Right lobe of liver (tissue), 6 donors: ENCODE data around the gene KLK8. TPM values are rescaled to one million over a fixed set of nuclear protein-coding genes. Genes with fewer than 3 reads are reported as not detected.

ENCODE experiments used
- ATAC-seq, 4 donors: fragments of 200-7000 bp; cut with Tn5 transposase; one replicate each; pipeline ENCODE4 v1.9.1; 2020; ENCODE audit warnings: mild to moderate bottlenecking in 4 of 4, moderate library complexity in 4 of 4
- DNase-seq, 3 donors: peaks; one replicate each; pipeline ENCODE4 v3.0.0-alpha.2; 2020
- H3K27ac ChIP-seq, 3 donors: fragments of 200-600 bp; one replicate each; pipeline ENCODE4 v1.8.0; 2022
- H3K27me3 ChIP-seq, 2 donors: fragments of 200-600 bp; one replicate each; pipeline ENCODE4 v1.8.0; 2022
- H3K36me3 ChIP-seq, 4 donors: fragments of 200-600 bp; sonication (generic) in 1 of 4; one replicate each; pipeline versions ENCODE4 v1.5.1 to v1.8.0; 2017 to 2022; ENCODE audit warnings: control low read depth in 1 of 4
- H3K4me1 ChIP-seq, 4 donors: fragments of 200-600 bp; sonication (generic) in 1 of 4; one replicate each; pipeline versions ENCODE4 v1.5.1 to v1.8.0; 2017 to 2022; ENCODE audit warnings: control low read depth in 1 of 4
- H3K4me3 ChIP-seq, 3 donors: fragments of 200-600 bp; one replicate each; pipeline ENCODE4 v1.8.0; 2022
- H3K9me3 ChIP-seq, 4 donors: fragments of 200-600 bp; sonication (generic) in 1 of 4; one replicate each; pipeline versions ENCODE4 v1.5.1 to v1.8.0; 2017 to 2022; ENCODE audit warnings: control low read depth in 1 of 4
- POLR2A ChIP-seq: fragments of 450-650 bp; IDR thresholded peaks from one replicate; pipeline ENCODE4 v1.6.1; 2017; ENCODE audit warnings: antibody characterized with exemption, mild to moderate bottlenecking
- WGBS: methylation state at CpG from one replicate; pipeline ENCODE4 v1.1.6; 2018; ENCODE audit warnings: low coverage, low lambda C conversion rate; ENCODE audit not compliant: insufficient coverage; ENCODE audit errors: missing lambda C conversion rate; 5-methylcytosine and 5-hydroxymethylcytosine counted together
- intact Hi-C, 2 donors: fragments of 100-400 bp; cut with DNase I; formaldehyde crosslinking; loops; one replicate each; pipeline versions ENCODE4 v1.11.2 to v1.14.1; 2022
- total RNA-seq, 6 experiments: library from RNA; depleted of rRNA in 2 of 6; stranded (reverse); fragments of >200 nt in 2 of 6; fragmentation: NEBNext Ultra II Directional in 3 of 6; extraction: Animal tissue kit (Norgen Biotek cat#: 25700) in 3 of 6; gene quantifications; one replicate each; pipeline versions ENCODE4 v1.1.0 to v1.2.4, GENCODE V29; 2016 to 2023
- TF ChIP-seq, protein P1 (sequence below), 4 donors: fragments of 200-600 bp in 3 of 4; fragments of 450-650 bp in 1 of 4; IDR thresholded peaks; one replicate each; pipeline versions ENCODE4 v1.5.1 to v1.8.0; 2016 to 2022; ENCODE audit warnings: antibody characterized with exemption in 4 of 4, mild to moderate bottlenecking in 2 of 4
- donor health status: DM: no; HTN: yes; CAD: no.
- donor health status: DM: no; HTN: no; CAD: no.
- donor health status: DM: no; HTN: no; CAD: no.
- donor health status: DM: no; HTN: yes; CAD: no.
- donor health status: DM: no; HTN: yes; CAD: no.

The KLK8 gene
- total RNA-seq, 6 experiments from 2014 or later = not detected

DNA sequence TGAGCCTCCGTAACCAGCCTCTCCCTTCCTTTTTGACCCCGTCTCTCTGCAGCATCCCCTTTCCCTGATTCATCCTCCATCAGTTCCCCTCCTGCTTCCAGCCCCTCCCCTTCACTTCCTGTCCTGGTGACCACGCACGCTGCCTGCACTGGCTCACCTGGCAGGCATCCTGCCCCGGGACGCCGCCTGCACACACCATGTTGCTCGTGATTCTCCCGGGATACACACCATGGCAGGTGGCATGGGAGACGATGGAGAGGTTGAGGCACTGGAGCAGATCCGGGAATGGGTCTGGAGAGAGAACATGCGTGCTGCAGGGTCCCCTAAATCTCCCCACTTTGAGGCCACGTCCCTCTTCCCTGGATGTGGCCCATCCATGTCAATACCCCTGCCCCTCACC lies 29.2 kb upstream of the KLK8 start:
- H3K9me3 ChIP-seq = no peaks in the 10 kb centered on the region
- intact Hi-C loops = no loop called here
- DNase-seq = no peak
- WGBS = 47% methylated on average over 4 of the region's 13 CpGs
- no peaks in the 10 kb centered on the region for H3K27me3 ChIP-seq
- no peak for ATAC-seq
- no peaks in the 10 kb centered on the region for H3K4me1 ChIP-seq
- no peak overlapping the region for H3K4me3 ChIP-seq
- H3K27ac ChIP-seq = no peak overlapping the region
- TF ChIP-seq POLR2A = no peak
- TF ChIP-seq, protein P1, sequence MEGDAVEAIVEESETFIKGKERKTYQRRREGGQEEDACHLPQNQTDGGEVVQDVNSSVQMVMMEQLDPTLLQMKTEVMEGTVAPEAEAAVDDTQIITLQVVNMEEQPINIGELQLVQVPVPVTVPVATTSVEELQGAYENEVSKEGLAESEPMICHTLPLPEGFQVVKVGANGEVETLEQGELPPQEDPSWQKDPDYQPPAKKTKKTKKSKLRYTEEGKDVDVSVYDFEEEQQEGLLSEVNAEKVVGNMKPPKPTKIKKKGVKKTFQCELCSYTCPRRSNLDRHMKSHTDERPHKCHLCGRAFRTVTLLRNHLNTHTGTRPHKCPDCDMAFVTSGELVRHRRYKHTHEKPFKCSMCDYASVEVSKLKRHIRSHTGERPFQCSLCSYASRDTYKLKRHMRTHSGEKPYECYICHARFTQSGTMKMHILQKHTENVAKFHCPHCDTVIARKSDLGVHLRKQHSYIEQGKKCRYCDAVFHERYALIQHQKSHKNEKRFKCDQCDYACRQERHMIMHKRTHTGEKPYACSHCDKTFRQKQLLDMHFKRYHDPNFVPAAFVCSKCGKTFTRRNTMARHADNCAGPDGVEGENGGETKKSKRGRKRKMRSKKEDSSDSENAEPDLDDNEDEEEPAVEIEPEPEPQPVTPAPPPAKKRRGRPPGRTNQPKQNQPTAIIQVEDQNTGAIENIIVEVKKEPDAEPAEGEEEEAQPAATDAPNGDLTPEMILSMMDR (IDR thresholded peaks at IDR 0.05) = no peak
- no peaks in the 10 kb centered on the region for H3K36me3 ChIP-seq

DNA sequence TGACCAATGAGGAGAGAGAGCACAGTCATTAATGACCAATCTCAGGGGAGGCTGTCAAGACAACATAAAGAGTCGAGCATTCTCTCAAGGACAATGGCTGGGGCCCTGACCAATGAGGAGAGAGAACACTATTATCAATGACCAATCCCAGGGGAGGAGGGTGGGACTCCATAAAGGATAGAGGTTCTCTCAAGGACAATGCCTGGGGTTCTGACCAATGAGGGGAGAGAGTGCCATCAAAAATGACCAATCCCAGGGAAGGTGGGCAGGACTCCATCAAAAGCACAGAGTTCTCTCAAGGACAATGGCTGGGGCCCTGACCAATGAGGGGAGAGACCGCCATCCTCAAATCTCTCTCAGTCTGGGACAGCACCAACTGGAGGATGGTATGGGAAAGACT lies 28.3 kb upstream of the KLK8 start:
- ATAC-seq = no peak
- intact Hi-C loops = no loop called here
- 40% methylated on average over 1 of the region's 2 CpGs for WGBS
- H3K9me3 ChIP-seq = no peaks in the 10 kb centered on the region
- no peak for DNase-seq
- H3K27ac ChIP-seq = no peak overlapping the region
- H3K4me3 ChIP-seq = no peak overlapping the region
- no peaks in the 10 kb centered on the region for H3K36me3 ChIP-seq
- H3K27me3 ChIP-seq = no peaks in the 10 kb centered on the region
- TF ChIP-seq, protein P1 (IDR thresholded peaks at IDR 0.05) = no peak
- TF ChIP-seq POLR2A = no peak
- H3K4me1 ChIP-seq = no peaks in the 10 kb centered on the region

DNA sequence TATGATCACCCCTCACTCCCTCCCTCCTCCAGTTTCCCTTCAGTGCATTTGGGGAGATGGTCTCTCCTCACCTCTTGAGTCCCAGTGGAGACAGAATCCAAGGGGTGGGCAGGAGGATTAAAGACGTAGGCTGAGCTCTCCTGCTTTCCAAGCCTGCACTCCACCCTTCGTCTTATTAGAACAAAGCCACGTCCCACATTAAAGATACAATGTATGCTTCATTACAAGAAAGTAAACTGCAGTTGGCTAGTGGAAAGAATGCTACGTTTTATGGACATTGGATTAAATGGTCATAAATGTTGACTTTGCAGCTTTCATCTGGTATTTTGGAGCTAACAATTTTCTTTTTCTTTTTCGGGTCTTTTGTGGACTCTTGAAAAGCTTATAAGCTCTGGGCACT lies 26.5 kb upstream of the KLK8 start:
- no peaks in the 10 kb centered on the region for H3K36me3 ChIP-seq
- no peaks in the 10 kb centered on the region for H3K4me1 ChIP-seq
- no peaks in the 10 kb centered on the region for H3K9me3 ChIP-seq
- intact Hi-C loops = no loop called here
- TF ChIP-seq, protein P1 (IDR thresholded peaks at IDR 0.05) = no peak
- no peak for TF ChIP-seq POLR2A
- no peak overlapping the region for H3K27ac ChIP-seq
- ATAC-seq (no peak), DNase-seq (no peak)
- H3K4me3 ChIP-seq = no peak overlapping the region
- 28% methylated on average over 5 of the region's 5 CpGs for WGBS
- H3K27me3 ChIP-seq = no peaks in the 10 kb centered on the region

DNA sequence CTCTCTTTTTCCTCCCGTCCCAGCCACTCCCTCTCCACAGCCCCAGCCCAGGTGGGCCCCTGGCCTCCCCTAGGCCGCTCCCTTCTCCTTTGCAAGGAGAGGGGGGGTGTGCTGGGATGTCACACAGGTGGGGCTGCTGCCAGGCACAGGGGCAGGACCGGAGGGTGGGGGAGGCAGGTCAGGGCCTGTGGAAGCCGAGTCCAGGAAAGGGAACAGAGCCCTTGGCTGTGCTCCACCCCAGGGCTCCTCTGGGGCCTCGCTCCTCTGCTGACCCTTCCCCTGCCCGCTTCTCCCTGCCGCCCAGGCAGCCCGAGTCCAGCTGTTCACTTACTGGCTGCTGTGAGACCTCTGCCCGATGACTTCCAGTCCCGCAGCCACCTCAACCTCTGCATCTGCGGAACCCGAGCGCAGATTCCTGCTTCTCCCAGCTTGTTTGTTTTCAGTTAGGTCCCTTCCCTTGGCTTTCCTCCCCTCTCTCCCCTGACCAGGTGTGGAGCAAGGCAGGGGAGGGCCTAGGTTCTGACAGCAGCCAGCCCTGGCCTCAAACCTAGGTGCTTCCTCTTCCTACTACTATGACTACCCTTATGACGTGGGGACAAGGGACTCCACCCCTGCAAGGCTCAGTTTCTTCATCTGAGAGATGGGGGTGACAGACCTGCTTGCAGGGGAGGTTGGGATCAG lies 25.9 kb upstream of the KLK8 start:
- H3K36me3 ChIP-seq = no peaks in the 10 kb centered on the region
- no peaks in the 10 kb centered on the region for H3K4me1 ChIP-seq
- ATAC-seq = no peak
- H3K27ac ChIP-seq = no peak overlapping the region
- DNase-seq = no peak
- intact Hi-C loops = no loop called here
- no peak overlapping the region for H3K4me3 ChIP-seq
- H3K27me3 ChIP-seq = no peaks in the 10 kb centered on the region
- TF ChIP-seq, protein P1 (IDR thresholded peaks at IDR 0.05) = no peak
- no peak for TF ChIP-seq POLR2A
- H3K9me3 ChIP-seq = no peaks in the 10 kb centered on the region
- WGBS = 34% methylated on average over 10 of the region's 14 CpGs

DNA sequence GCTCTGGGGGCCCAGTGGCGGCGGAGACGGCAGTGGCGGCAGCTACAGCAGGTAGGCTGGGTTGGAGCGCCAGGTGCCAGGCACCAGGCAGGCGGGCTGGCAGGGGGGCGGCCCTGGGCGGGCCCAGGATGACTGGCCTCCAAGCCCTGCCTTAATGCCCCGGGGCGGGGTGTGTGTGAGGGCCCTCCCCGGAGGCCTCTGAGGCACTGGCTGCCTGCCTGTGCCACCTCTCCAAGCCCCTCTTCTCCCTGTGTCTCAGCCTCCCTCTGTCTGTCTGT lies 25.1 kb upstream of the KLK8 start, which contains the start of gene KLK11:
KLK11 (minus strand) TSS at position 63 of the 278 bp plus-strand sequence. CDS start 985 bp downstream, outside the sequence.
- no peaks in the 10 kb centered on the region for H3K4me1 ChIP-seq
- no peaks in the 10 kb centered on the region for H3K36me3 ChIP-seq
- ATAC-seq = peak in 1 of 4 donors; percentile 24
- intact Hi-C loops = no loop called here
- TF ChIP-seq POLR2A = no peak
- TF ChIP-seq, protein P1 (IDR thresholded peaks at IDR 0.05) = no peak
- H3K27ac ChIP-seq = no peak within 1 kb of the TSS
- no CpG with 5 or more reads among the region's 11 CpGs for WGBS
- H3K4me3 ChIP-seq = no peak within 1 kb of the TSS
- DNase-seq = no peak
- no peaks in the 10 kb centered on the region for H3K9me3 ChIP-seq
- H3K27me3 ChIP-seq = no peaks in the 10 kb centered on the region
